HG02943 (cell line): ENCODE data around the gene KCTD17.

Experiments
- ATAC-seq: cut with Tn5 transposase; IDR thresholded peaks from one replicate; pipeline ENCODE4 v1.9.1; 2021; ENCODE audit warnings: mild to moderate bottlenecking, low read depth, moderate library complexity; ENCODE audit not compliant: unreplicated experiment

The KCTD17 gene

DNA sequence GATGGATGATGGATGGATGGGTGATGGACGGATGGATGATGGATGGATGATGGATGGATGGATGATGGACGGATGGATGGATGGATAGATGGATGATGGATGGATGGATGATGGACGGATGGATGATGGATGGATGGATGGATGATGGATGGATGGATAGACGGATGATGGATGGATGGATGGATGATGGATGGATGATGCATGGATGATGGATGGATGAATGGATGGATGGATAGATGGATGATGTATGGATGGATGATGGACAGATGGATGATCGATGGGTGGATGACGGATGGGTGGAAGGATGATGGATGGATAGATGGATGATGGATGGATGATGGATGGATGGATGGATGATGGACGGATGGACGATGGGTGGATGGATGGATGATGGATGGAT is 21.1 kb downstream of the KCTD17 start:
- ATAC-seq, result no peak

DNA sequence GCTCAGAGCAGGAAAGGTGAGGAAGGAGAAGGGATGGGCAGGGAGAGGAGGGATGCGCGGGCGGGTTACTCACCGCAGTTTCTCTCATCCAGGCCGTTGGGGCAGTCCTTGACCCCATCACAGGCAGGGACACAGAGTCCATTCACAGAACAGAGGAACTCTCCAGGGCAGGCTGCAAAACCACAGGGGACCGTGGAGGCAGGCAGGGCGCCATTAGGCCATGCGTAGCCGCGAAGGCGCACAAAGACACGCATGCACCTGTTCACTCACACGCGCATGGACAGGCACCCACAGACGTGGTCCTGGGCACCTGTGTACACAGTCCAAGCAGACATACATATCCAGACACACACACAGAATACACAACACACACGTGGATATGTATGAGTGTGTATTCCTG is 23.0 kb downstream of the KCTD17 start:
- ATAC-seq, result no peak

DNA sequence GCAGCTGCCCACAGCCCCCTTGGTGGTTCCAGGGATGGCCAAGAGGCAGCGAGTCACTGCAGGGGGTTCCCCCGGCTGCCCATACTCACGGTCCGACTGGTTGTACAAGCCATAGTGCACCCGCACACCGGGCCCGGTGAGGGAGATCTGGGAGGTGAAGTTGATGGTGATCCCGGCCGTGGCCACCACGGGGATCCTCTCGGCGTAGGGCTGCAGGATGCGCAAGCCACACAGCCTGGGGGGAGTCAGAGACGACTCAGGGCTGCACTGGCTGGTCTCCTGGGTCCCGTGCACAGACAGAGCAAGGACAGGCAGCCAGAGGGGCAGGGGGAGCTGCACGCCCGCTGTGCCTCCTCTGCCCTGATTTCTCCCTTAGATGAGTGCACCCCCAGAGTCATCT is 23.5 kb downstream of the KCTD17 start:
- no peak for ATAC-seq

DNA sequence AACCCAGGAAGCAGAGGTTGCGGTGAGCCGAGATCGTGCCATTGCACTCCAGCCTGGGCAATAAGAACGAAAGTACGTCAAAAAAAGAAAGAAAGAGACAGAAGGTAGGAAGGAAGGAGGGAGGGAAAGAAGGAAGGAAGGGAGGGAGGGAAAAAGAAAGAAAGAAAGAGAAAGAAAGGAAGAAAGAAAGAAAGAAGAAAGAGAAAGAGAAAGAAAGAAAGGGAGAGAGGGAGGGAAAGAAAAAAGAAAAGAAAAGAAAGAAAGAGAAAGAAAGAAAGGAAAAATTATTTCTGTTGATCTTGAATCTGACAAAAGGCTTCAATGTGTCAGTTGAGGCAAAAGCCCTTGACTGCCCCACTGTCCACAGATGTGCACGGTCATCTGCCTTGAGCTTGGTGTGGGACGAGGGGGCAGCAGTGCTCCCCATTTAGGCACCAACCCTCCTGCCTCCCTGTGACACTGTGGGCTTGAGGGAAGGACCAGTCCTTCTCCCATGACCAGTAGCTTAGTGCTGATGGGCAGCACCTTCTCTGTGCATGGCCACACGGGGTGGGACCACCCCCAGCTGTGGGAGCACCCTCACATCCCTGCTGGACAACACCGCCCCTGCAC is 24.4 kb downstream of the KCTD17 start:
- no peak for ATAC-seq

DNA sequence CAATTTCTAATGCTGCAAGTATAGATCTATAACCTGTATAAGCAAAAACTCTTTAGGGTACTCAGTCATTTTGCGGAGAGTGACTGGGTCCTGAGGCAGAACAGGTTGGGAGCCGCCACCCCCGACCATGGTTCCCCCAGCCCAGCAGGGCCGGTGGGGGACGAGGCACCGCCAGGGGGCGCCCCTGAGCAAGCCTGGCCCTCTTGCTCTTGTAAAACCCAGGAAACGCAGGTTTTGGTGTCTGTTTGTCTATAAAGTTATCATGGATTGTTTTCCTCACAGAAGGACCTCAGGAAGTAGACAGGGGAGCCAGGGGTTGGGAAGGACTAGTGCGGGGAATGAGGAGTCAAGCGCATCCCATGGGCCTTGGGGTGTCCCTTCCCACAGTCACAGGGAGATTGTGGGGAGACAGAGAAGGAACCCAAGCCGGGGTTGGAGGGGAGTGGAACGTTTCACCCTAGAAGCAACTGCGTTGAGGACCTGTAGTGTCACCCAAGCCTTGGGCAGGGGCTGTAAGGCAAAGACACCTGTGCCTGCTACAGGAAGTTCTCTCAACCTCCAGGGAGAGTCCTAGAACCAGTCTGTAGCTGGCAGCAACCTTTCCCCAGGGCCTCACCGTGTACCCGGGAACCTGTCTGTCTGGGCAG is 26.4 kb downstream of the KCTD17 start:
- ATAC-seq, result no peak

DNA sequence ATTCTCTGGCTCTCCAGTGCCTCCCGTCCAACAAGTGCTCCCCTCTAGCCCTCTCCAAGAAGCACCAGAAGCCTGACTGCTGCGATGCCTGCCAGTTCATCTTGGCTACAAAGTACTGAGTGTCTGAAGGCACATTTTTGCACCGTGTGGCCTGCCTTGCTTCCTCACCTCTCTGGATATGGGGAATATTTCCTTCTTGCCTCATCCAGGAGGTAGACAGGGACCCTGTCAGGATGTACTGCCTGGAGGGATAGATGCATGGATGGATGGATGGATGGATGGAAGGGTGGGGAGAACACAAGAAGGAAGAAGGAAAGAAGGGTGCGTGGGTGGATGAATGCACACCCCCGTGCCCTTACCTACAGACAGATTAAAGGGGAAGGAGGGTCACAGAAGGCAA is 27.6 kb downstream of the KCTD17 start:
- no peak for ATAC-seq

DNA sequence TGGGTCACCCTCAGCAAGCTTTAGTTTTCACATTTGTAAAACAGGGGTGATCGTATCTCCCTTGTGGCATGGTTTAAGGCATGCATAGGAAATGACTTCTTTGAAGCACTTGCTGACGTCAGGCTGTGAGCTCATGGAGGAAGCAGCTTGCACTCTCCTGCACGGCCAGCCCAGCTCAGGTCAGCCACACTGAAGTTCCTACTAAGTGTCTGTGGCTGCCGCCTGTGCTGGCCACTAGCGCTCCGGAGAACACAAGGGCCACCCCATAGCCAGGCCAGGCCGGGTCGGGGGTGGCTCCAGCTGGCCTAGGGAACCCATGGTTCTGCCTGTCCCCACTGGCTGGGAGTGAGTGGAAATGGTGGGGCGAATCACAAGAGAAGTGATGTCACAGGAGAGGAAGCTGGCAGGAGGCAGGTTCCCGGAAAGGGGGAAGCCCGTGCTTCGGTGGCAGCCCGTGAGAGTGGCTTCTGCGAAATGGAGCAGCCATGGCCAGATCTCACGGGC is 28.2 kb downstream of the KCTD17 start:
- ATAC-seq, result no peak

DNA sequence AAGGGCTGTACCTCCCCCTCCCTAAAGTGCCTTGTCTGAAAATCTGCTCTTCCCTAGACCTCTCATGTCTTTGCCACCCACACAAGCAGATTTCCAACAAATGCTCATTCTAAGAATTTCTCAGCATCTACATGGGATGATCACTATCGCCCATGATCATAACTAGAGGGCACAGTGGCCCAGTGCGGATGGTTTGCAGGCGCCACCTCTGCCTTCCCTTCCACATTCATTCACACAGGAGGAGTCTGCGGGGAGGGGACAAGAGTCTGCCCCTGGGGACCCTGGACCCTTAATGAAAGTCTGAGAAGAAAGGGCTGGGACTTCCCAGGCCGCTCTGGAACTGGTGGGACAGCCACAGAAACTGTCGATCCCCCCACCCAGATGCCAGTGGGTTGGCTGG is 28.9 kb downstream of the KCTD17 start:
- ATAC-seq, result no peak

DNA sequence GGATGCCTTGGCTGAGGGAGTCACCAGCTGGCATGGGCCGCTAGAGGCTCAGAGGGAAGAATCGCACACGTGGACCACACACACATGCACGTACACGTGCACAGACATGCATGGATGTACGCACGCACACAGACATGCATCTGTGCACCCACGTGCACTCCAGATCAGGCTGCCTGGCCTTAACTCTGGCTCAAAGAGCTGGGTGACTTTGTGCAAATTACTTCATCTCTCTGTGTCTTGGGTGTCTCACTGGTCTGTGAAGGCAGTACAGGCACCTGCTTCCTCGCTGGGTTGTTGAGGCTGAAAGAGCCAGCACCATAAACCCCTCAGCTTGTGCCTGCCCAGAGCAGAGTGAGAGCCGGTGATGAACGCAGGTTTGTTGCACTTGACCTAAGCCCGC is 29.3 kb downstream of the KCTD17 start:
- no peak for ATAC-seq

DNA sequence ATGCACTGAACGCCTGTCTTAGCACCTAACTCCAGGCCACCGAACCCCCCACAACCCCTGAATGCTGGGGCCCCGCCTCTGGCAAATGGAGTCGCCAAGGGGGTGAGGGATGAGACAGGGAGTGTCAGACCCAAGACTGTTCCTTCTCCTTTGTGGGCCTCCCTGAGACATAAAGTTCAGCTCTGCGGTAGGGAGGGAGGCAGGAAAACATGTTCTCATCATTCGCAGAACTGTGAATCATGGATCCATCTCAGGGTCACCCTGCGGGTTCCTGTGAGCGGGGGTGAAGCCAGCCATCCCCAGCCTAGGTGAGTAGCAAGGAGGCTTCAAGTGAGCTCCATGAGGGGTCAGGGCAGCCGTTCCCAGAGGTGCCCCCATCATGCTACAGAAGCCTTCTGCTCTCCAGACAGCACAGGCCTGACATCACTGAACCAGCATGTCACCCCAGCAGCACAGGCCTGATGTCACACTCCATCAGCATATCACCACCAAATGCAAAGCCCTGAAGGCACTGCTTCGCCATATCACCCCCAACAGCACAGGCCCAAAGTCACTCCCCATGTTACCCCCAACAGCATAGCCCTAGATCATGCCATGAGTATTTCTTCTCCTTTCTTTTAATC is 30.8 kb downstream of the KCTD17 start:
- ATAC-seq, result no peak

DNA sequence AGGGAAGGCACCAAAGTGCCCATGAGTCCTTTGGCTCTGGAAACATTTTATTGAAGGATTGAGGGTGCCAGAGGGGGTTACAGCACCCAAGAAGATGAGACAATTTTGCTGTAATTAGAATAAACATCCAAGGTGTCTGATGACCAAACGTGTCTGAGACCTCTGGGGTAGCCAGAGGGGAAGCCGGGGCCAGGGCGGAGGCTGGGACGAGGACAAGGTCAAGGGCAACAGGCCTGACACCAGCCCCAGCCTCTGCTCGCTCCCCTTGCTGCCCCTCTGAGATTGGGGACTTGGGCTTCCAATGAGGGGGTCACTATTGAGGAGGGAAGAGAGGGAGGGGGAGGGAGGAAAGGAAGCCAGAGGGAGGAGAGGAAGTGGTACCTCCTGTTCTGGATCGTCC is 32.4 kb downstream of the KCTD17 start:
- no peak for ATAC-seq

DNA sequence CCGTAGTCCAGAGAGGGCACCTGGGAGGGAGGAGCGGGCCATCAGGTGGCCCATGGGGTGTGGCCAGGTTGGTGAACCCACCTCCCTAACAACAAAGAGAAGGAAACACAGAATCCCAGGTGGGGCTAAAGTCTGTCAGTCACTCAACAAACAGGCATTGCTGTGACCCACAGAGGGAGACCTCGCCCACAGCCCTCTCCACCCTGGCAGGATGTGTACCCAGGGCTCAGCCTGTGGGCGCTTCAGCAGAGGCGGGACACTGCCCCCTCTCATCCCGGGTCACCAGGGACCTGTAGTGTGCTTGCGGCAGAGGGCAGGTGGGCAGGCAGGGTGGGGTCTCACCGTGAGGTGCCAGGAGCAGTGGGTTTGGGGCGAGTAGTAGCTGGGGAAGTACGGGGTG is 32.8 kb downstream of the KCTD17 start:
- ATAC-seq, result no peak

DNA sequence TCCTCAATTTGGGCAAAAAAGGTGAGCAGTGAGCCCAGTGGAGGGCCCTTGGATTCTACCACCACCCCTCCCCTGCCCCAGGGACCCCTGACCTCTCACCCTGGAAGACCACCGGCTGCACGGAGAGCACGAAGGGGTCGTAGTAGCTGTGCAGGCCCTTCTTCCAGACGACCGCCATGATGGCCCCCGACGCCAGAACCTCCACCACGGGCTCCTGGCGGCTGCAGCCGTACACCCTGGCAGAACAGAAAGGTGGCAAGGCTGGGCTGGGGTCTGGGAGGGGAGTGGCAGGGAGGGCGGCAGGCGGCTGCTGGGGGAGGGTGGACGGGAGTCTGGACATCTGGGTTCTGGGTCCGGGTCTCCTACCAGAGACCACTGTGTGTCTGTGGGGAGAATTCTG is 34.6 kb downstream of the KCTD17 start:
- no peak for ATAC-seq

DNA sequence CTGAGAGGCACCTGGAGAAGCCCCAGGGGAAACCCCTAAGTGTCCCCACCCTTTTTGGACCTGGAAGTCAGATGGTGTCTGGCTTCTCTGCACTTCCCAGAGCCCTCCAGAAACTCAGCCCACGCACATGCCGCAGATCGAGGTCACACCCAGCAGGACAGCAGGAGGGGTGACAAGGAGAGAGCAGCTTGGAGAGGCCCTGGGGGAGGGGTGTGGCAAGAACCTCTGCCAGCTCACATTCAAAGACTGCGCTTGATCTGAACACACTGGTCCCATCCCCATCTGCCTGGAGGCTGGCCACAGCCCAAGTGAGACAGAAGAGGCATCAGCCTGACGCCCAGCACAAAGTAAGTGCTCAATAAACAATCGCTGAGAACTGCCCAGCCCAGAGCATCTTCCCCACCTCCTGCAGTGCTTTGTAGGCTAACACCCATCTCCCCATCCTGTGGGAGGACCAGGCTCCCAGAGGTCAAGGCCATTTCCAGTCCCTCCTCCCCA is 36.6 kb downstream of the KCTD17 start:
- no peak for ATAC-seq

DNA sequence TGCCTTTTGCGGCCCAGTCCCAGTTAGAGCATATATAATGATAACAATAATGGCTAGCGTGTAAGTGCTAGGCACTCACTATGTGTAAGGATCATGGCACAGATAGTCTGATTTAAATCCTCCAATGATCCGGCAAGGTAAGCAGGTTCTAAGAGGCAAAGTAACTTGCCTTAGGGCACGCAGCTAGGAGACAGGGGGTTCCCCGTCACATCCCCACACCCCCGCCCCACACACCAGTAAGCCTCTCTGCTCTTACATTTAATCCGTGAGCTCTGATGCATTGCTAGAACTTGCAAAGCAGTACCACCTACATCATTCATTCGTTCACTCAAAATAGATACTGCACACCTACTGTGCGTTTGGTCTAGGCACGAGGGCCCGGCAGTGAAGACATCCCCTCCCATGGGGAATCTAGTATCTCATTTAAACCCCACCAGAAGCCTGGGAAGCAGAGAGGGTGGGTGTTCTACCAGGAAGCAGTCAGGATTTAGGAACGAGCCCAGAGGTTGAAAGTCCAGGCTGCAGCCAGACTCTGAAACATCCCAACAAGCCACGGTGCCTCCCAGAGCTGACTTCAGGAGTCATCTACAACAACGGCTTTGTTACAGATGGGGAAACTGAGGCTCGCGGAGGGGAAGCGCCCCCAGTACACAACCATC is 37.3 kb downstream of the KCTD17 start:
- ATAC-seq, result no peak

DNA sequence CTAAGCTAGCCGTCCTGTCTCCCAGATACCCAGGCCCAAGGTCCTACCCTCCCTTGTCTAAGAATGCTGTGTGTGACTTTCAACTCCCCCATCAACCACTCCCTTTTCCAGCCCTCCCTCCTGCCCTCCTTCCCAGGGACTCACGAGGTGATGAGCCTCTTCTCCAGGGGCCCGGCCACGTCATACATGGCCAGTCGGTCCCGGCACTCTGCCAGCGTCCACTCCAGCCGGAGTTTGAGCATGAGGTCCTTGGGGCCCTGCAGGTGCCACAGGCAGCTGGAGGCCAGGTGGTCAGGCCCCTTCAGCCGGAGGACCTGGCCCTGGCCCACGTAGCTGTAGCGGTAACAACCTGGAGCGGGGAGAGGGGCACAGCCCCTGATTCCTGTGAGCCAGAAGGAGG is 37.9 kb downstream of the KCTD17 start:
- ATAC-seq, result no peak

DNA sequence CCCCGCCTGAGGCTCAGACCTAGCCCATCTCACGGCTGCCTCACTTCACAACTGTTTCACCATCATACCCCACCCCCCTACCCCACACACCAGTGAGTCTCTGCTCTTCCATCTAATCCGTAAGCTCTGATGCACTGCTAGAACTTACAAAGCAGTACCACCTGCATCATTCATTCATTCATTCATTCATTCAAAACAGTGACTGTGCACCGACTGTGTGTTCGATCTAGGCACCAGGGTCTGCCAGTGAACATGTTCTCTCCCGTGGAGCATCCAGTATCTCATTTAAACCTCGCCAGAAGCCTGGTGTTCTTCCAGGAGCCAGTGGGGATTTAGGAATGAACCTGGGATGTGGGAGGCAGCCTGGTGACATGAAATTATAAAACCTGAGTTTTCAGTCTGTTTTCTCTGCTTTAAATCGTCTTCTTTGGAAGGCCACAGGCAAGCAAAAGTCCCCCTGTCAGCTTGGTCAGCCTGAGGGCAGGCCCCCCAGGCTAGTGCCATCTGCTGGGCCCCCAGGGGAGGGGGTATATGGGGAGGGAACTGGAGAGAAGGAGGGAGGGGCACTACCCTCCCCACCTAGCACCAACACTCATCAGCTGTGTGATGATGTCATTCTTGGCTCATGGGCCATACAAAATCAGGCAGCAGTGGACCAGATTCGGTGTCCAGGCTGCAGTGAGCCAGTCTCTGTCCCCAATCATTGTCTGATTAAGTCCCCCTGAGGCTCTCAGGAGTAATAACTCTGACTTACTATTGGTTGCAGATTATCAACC is 39.6 kb downstream of the KCTD17 start:
- no peak for ATAC-seq

DNA sequence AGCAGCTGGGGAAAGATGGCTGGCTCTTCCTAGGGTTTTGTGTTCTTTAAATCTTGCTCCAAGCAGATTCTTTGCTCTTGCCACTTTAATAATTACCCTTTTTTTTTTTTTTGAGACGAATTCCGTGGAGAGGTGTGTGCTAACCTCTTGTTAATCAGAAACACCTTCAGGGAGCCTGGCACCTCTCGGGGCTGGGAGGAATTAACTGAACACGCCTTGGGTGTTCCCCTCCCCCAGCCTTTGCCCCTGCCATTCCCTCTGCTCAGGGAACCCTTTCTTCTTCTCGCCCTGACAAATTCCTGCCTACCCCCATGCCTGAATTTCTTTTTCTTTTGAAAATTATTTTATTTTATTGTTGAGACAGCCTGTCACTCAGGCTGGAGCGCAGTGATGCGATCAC is 40.5 kb downstream of the KCTD17 start:
- no peak for ATAC-seq

DNA sequence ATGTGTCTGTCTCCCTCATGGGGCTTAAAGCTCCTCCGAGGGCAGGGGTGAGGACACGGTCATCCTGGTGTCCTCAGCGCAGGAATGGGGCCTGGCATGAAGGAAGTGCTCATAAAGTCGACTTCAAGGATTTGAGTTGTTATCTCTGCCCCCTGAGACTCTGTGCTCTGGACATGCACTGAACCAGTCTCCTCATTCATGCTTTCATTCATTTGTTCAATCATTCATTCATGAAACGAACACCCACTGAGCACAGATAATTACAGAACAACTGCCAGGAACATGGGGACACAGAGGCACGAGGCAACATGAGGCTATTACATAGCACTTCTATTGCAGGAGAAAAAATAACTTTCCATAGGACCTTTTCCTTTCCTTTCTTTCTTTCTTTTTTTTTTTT is 41.5 kb downstream of the KCTD17 start:
- ATAC-seq, result no peak

DNA sequence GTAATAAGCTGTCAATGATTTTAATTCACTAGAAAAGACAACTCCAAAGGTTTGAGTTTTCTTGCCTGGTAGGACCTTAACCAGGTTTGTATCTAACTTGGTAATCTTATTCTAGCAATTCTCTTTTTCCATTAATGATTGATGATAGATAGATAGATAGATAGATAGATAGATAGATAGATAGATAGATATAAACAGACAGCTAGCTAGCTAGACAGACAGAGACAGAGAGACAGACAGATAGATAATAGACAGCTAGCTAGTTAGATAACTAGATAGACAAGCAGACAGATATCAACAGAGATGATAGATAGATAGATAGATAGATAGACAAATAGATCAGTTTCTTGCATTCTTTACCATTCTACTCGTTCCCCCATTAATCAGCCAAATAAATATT is 42.7 kb downstream of the KCTD17 start:
- no peak for ATAC-seq

DNA sequence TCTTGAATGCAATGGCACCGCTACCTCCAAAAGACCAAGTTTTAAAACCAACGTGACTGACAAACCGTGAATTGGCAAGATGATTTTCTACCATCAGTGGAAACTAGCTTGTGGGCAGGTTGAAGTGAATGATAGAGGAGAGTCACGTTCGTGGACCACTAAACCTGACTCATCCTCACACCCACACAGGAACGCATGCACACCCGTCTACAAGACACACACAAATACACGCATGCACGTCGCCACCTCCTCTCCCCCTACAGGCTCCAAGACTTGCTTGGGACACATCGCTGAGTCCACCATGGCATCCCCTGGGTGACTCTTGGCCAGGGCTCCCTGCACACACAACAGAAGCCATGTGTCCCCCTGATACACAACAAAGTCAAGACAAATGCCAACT is 43.6 kb downstream of the KCTD17 start:
- ATAC-seq, result no peak
